Nephron progenitor cell (in vitro differentiated cells): ENCODE data around the gene TRPC6.

Experiments
- DNase-seq: peaks from one replicate; pipeline ENCODE4 v3.0.0; 2021
- H3K27ac Mint-ChIP-seq: 2 replicates; pipeline ENCODE4 v1.8.0; 2021; ENCODE audit warnings: mild to moderate bottlenecking, moderate library complexity, mixed read lengths
- H3K27me3 Mint-ChIP-seq: 2 replicates; pipeline ENCODE4 v1.8.0; 2021; ENCODE audit warnings: mild to moderate bottlenecking, low read depth, mixed read lengths; ENCODE audit not compliant: poor library complexity
- H3K36me3 Mint-ChIP-seq: 2 replicates; pipeline ENCODE4 v1.8.0; 2021; ENCODE audit warnings: low read depth, mixed read lengths
- H3K4me1 Mint-ChIP-seq: 2 replicates; pipeline ENCODE4 v1.8.0; 2021; ENCODE audit warnings: mixed read lengths
- H3K4me3 Mint-ChIP-seq: 2 replicates; pipeline ENCODE4 v1.8.0; 2021; ENCODE audit warnings: mild to moderate bottlenecking, moderate library complexity, mixed read lengths
- H3K9me3 Mint-ChIP-seq: 2 replicates; pipeline ENCODE4 v1.8.0; 2021; ENCODE audit warnings: mild to moderate bottlenecking, moderate library complexity, mixed read lengths
- TF ChIP-seq, protein P1 (sequence below): fragments of 200-600 bp; sonication (generic); IDR thresholded peaks from 2 replicates; pipeline ENCODE4 v1.5.0; 2021; ENCODE audit warnings: antibody characterized with exemption

The TRPC6 gene

DNA sequence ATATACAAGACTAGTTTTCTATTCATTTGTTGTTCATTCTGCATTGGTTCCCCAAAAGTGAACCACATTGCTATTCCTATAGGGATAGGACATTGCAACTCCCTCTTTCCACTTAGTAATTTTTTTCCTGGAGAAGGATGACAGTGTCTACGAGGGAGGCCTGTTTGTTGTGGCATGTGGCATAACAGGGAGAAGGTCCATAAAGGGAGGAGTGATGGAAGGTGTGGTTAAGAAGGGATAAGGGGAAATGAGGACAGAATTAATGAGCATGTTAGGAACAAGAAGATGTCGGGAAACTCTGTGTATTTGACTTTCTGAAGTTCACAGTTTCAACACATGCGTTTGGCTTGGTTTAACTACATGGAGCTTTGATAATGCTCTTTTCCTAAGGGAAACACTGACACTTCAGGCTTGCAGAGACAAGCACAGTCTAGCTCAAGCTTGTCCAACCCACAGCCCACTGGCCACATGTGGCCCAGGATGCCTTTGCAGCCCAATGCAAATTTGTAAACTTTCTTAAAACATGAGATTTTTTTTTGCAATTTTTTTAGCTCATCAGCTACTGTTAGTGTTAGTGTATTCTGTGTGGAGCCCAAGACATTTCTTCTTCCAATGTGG, 149.7 kb downstream of the TRPC6 start:
- H3K36me3 Mint-ChIP-seq: no peaks in the 10 kb centered on the region
- peaks cover 21% of the 10 kb centered on the region for H3K9me3 Mint-ChIP-seq
- no peak overlapping the region for H3K4me3 Mint-ChIP-seq
- peaks cover 8% of the 10 kb centered on the region for H3K4me1 Mint-ChIP-seq
- H3K27ac Mint-ChIP-seq: no peak overlapping the region
- TF ChIP-seq, protein P1, sequence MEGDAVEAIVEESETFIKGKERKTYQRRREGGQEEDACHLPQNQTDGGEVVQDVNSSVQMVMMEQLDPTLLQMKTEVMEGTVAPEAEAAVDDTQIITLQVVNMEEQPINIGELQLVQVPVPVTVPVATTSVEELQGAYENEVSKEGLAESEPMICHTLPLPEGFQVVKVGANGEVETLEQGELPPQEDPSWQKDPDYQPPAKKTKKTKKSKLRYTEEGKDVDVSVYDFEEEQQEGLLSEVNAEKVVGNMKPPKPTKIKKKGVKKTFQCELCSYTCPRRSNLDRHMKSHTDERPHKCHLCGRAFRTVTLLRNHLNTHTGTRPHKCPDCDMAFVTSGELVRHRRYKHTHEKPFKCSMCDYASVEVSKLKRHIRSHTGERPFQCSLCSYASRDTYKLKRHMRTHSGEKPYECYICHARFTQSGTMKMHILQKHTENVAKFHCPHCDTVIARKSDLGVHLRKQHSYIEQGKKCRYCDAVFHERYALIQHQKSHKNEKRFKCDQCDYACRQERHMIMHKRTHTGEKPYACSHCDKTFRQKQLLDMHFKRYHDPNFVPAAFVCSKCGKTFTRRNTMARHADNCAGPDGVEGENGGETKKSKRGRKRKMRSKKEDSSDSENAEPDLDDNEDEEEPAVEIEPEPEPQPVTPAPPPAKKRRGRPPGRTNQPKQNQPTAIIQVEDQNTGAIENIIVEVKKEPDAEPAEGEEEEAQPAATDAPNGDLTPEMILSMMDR: no peak
- no peak for DNase-seq
- peaks cover 9% of the 10 kb centered on the region for H3K27me3 Mint-ChIP-seq

DNA sequence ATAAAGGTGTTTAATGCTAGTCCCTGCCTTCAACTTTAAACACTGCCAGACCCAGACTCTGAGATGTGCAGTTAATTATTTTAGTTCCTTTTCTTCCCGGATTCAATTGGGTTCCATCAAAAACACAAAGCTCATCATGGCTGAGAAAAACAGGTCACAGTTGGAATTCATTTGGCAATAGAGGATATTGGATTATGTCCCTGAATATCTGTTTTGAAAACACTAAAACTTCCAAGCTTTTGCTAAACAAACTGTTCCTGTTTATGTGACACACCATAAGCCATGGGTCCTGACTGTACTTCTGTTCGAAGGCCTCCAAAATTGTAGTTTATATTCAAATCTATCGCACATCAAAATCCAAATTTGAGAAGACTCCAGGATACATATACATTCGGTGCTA, 150.7 kb downstream of the TRPC6 start:
- no peak overlapping the region for H3K4me3 Mint-ChIP-seq
- H3K27ac Mint-ChIP-seq: no peak overlapping the region

DNA sequence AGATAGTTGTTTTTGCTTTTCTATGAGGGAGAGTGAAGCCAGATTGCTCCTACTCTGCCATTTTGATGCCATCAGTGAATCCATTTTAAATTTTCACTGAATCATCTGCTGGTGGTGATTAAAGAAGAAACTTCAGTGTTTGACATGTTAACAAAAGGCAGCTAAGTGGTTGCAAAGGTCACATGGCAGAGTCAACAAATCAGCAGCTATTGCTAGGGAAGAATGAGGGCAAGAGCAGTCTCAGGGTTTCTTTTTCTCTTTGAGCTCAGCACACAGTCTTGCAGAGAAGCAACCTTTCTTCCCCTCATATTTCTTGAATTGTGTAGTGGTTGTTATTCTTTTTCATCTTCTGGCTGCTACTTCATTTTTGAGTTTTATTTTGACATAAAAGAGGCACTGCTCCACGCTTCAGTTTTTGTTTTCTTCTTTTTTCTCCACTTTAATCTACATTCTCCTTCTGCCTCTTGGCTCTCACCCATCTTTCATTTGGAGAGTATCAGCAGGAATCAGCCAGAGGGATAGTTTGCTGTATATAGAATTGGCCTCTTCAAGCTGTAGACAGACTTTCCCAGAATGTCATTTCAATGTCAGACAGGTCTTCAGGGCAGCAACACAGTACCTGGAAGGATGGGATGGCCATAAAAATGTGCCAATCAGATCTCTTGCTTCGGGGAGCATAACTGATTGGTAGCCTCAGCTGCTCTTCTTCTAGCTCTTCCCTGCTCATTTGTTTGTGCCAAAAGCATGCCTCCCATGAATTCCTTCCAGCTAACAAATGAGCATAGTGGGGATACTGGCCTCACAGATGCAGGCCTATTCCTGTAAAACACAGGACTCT, 153.9 kb downstream of the TRPC6 start:
- Mint-ChIP-seq H3K27ac (peak overlapping the region; percentile 14), H3K9me3 (peaks cover 63% of the 10 kb centered on the region), H3K4me1 (peaks cover 8% of the 10 kb centered on the region), H3K27me3 (peaks cover 8% of the 10 kb centered on the region), H3K4me3 (no peak overlapping the region), H3K36me3 (peaks cover 9% of the 10 kb centered on the region)
- TF ChIP-seq, protein P1: no peak
- DNase-seq: no peak

More for the DNA sequence above, 150.7 kb downstream of the TRPC6 start:
- no peak for DNase-seq
- peaks cover 8% of the 10 kb centered on the region for H3K4me1 Mint-ChIP-seq
- H3K9me3 Mint-ChIP-seq: peaks cover 31% of the 10 kb centered on the region
- H3K27me3 Mint-ChIP-seq: peaks cover 9% of the 10 kb centered on the region
- TF ChIP-seq, protein P1: no peak
- H3K36me3 Mint-ChIP-seq: peaks cover 9% of the 10 kb centered on the region

DNA sequence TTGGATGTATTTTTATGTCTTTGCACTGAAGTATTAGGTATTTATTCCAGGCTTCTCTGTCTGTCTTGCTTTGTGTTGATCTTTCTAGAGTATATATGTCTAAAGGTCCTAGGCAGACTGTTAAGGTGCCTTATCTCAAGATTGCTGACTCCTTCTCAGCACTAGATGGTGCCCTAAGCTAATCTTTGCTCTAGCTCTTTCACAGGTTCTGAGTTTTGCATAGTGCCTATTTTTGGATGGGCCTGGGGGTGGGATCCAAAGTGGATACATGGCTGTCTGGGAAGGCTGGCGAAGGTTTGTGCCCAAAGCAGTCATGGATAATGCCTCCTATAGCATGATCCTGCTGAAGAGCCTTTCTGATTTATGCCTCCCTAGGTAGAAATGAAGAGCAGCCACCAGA, 154.9 kb downstream of the TRPC6 start:
- Mint-ChIP-seq H3K9me3 (peaks cover 64% of the 10 kb centered on the region), H3K4me3 (no peak overlapping the region), H3K27ac (no peak overlapping the region), H3K36me3 (peaks cover 9% of the 10 kb centered on the region), H3K27me3 (peaks cover 3% of the 10 kb centered on the region), H3K4me1 (peaks cover 8% of the 10 kb centered on the region)
- TF ChIP-seq, protein P1: no peak
- no peak for DNase-seq

DNA sequence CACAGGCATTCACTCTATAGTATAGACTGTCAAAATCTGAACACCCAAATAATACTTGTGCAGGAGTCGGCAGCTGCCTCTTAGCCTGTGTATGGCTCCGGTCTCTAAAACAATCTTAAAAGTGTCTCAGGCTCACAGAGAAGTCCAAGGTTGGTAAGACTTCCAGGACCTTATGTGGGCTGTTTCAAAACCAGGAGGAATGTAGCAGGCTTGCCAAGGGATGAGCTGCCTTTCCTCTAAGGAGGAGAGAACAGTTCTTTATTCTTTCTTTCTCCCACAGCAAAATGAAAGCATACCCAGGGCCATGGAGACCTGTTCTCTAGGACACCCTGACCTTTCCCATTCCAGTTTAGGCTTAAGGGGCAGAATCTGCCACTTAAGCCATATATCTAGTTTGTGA, 176.5 kb downstream of the TRPC6 start:
- Mint-ChIP-seq H3K4me1 (peaks cover 25% of the 10 kb centered on the region), H3K27ac (no peak overlapping the region), H3K36me3 (no peaks in the 10 kb centered on the region), H3K9me3 (no peaks in the 10 kb centered on the region), H3K4me3 (no peak overlapping the region), H3K27me3 (no peaks in the 10 kb centered on the region)
- TF ChIP-seq, protein P1: no peak
- DNase-seq: no peak
